GM18519 (cell line): ENCODE results near the gene MSGN1.

Experiments used
- ATAC-seq: cut with Tn5 transposase; IDR thresholded peaks from one replicate; pipeline ENCODE4 v1.9.1; 2021; ENCODE audit warnings: mild to moderate bottlenecking, moderate library complexity; ENCODE audit not compliant: unreplicated experiment, low FRiP score

MSGN1 gene

DNA sequence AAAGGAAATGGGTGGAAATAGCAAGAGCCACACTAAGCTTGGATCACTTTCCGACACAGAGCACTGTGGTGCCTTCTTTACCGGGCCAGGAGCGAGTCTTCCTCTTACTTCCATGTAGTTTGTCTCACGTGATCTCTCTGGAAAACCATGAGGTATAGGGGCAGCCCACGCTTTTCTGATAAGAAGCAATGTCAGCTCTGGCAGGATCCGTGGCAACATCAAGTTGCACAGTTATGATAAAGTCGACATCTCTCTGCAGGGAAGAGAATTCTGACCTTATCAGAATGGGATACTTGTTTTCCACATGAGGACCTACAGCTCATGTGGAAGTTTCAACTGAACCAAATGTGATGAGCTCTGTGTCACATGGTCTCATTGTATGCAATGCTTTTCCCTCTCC lies 29.5 kb downstream of the MSGN1 start:
- ATAC-seq: no peak

DNA sequence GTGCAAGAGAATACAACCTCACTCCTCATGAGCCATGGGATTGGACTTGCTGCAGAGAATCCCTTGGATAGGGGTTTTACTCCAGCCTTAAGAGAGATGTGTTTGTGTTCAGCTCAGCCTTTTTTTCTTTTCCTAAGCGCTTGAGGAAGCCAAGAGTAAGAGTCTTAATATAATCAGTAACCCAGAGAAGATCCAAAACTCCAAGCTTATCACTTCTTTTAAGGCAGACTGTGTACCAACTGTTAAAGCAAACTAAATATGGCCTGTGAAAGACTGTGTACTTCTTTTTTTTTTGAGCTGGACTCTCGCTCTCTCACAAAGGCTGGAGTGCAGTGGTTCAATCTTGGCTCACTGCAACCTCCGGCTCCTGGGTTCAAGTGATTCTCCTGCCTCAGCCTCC lies 30.4 kb downstream of the MSGN1 start:
- ATAC-seq: no peak

GRCh38 chr2:17847236-17847635 lies 31.0 kb downstream of the MSGN1 start:
- ATAC-seq: no peak

GRCh38 chr2:17849275-17849674 lies 33.0 kb downstream of the MSGN1 start:
- ATAC-seq: no peak

DNA sequence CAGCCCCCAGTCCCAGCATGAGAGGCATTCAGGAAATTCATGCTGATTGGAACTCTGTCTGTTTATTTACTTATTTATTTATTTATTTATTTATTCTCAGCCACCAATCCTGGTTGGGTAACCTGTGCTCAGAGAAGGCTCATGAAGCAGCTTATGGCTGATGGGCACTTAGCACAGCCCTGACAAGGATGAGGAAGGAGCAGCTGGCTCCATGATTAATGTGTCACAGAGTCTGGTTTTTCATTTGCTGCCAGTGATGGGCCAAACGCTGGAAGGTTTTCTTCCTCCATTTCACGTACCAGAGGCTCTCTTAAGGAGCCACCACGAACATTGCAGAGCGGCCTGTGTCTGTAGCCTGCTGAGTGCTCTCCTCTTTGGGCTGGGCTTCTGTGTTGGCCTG lies 33.9 kb downstream of the MSGN1 start:
- no peak for ATAC-seq

- ATAC-seq: peak; percentile 83
Measured at GRCh38 chr2:17851731-17852585, 35.7 kb downstream of the MSGN1 start.

DNA sequence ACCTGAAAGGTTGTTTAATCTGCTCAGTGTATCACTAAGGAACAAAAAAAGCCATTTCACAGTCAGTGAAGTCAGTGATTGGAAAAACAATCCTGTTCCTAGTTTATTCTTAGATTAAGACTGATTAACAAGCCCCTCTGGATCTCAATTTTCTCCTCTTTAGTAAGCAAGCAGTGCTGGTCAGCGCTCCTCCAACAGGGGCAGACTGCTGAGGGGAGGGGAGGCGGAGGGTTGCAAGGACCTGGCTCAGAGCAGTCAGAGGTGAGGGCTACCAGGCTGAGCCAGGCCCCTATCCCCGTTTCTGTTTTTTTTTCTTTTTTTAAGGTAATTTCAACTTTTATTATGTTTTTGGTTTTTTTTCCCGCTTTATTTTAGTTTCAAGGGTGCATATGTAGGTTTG lies 37.5 kb downstream of the MSGN1 start:
- ATAC-seq: no peak

DNA sequence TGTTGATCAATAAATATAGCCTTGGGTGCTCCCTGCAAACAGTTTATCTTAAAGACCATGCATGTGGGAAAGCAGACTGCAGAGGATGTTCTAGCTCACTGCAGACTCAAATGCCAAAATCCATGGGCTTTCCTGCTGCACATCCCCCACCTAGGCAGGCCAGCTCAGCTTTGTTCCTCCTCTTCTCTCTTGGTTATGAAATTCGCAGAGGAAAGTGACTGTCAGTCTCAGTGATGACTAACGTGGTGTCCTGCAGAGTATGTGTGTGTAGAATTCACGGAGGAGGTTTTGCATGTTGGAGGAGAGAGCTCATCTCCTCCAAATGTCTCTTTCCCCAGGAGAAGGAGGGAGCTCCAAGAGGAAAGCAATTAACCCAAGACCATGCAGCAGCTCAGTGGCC lies 40.8 kb downstream of the MSGN1 start:
- ATAC-seq: no peak

- ATAC-seq: no peak
Measured at GRCh38 chr2:17858064-17858463, 41.8 kb downstream of the MSGN1 start.

DNA sequence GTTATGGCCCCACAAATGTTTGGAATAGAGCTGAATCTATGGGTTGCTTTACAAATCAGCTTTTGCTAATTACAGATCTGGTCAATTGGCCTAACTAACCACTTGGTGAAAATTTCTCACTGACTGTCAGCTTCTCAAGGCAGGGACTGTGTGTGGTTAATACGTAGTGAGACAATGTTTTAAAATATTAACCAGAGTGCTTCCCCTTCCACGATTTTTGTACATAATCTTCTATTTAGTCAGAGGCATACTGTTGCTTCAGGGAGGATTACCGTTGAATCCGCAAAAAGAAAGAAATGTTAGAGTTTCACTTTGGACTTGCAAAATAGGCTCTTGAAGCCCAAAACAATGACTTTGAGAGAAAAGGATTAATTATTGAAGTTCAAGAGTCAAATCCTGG lies 47.3 kb downstream of the MSGN1 start:
- ATAC-seq: no peak

DNA sequence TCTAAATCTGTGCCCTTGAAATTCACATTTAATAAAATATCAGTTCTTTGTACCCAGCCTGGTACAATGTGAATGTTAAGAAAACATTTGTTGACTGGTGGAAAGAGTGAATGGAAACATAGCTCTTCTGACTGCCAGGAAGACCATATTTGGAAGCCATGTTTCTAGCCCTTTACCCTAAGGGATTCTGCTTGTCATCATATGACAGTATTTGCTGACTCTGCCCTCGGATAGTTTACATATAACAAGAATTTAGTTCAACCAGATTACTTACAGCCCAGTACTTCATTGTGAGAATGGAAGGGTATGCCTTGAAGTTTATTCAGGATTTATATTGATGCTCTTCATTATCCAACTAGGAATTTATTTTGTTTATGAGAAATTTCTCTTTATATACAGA lies 48.4 kb downstream of the MSGN1 start:
- no peak for ATAC-seq

DNA sequence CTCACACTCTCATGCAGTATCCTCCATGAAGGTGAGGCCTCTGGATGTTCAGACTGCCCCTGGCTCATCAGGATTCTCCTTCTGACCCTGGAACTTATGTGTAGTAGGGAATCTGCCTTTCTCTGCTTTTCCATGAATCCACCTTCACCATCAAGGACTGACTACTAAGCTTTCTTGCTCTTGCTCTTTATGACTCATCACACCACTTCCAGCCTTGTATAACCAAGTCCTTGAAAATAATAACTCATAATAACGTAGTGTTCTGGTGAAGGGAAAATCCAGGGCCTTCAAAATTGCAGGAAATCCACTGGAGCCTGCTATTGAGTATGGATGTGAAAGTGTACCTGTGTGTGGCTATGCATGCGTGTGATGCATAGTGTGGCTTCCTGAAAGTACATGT lies 50.9 kb downstream of the MSGN1 start:
- ATAC-seq: no peak
